Smooth muscle cell (in vitro differentiated cells): ENCODE measurements around the gene LIX1L. TPM values are rescaled to one million over a fixed set of nuclear protein-coding genes. Genes with fewer than 3 reads are reported as not detected.

Source experiments
- DNase-seq: peaks from one replicate; lab custom pipeline; 2025; ENCODE audit not compliant: unreplicated experiment; lab: John Stamatoyannopoulos, UW
- H2AFZ ChIP-seq: fragments of 200-600 bp; sonication (generic); 2 replicates; pipeline ENCODE4 v1.6.0; 2016; ENCODE audit warnings: antibody characterized with exemption, low read depth, mild to moderate bottlenecking
- H3F3A ChIP-seq: fragments of 200-600 bp; sonication (generic); 2 replicates; pipeline ENCODE4 v1.6.0; 2017; ENCODE audit warnings: antibody characterized with exemption, low read depth
- H3K27ac ChIP-seq: fragments of 200-600 bp; sonication (generic); 2 replicates; pipeline ENCODE4 v1.5.1; 2016; ENCODE audit warnings: low read depth, mild to moderate bottlenecking
- H3K27me3 ChIP-seq: fragments of 200-600 bp; sonication (generic); 2 replicates; pipeline ENCODE4 v1.6.1; 2016; ENCODE audit warnings: low read depth, mild to moderate bottlenecking
- H3K36me3 ChIP-seq: fragments of 200-600 bp; sonication (generic); 2 replicates; pipeline ENCODE4 v1.5.1; 2016; ENCODE audit warnings: low read depth
- H3K4me1 ChIP-seq: fragments of 200-600 bp; sonication (generic); 2 replicates; pipeline ENCODE4 v1.5.1; 2016; ENCODE audit warnings: low read depth
- H3K4me2 ChIP-seq: fragments of 200-600 bp; sonication (generic); 2 replicates; pipeline ENCODE4 v1.6.0; 2016; ENCODE audit warnings: mild to moderate bottlenecking
- H3K4me3 ChIP-seq: fragments of 200-600 bp; sonication (generic); 2 replicates; pipeline ENCODE4 v1.5.1; 2016; ENCODE audit warnings: mild to moderate bottlenecking
- H3K79me2 ChIP-seq: fragments of 200-600 bp; sonication (generic); 2 replicates; pipeline ENCODE4 v1.6.0; 2016; ENCODE audit warnings: low read depth, mild to moderate bottlenecking
- H3K9ac ChIP-seq: fragments of 200-600 bp; sonication (generic); 2 replicates; pipeline ENCODE4 v1.6.0; 2016; ENCODE audit warnings: low read depth
- H3K9me3 ChIP-seq: fragments of 200-600 bp; sonication (generic); replicated peaks from 2 replicates; pipeline ENCODE4 v1.5.1; 2016; ENCODE audit warnings: low read depth
- H4K20me1 ChIP-seq: fragments of 200-600 bp; sonication (generic); 2 replicates; pipeline ENCODE4 v1.6.0; 2016; ENCODE audit warnings: low read depth
- CTCF ChIP-seq: fragments of 200-600 bp; sonication (generic); IDR thresholded peaks from 2 replicates; pipeline ENCODE4 v1.5.1; 2017; ENCODE audit warnings: borderline replicate concordance, mild to moderate bottlenecking, antibody characterized with exemption; ENCODE audit not compliant: insufficient read depth, poor library complexity, severe bottlenecking
- WGBS: methylation state at CpG from one replicate; pipeline ENCODE4 v1.1.7; 2016; ENCODE audit warnings: low lambda C conversion rate; 5-methylcytosine and 5-hydroxymethylcytosine counted together
- polyA plus RNA-seq: library from polyadenylated mRNA; unstranded; fragments of >200 nt; fragmentation: Nextera tagmentation; extraction: Ambion mirVana; gene quantifications from 2 replicates; pipeline ENCODE4 v1.2.1, GENCODE V29; 2016
- total RNA-seq: library from RNA; depleted of rRNA; stranded (reverse); fragments of >200 nt; gene quantifications from 2 replicates; pipeline ENCODE4 v1.2.3, GENCODE V29; 2014

The LIX1L gene
- total and polyA plus RNA-seq, 2 experiments from 2014 or later: 31.1 to 32.7 TPM

- TF ChIP-seq CTCF: no peak
- DNase-seq: no peak
- Histone ChIP-seq H3K9ac (no peak overlapping the region), H2AFZ (no peak overlapping the region), H3K4me2 (no peak overlapping the region), H3K27me3 (no peaks in the 10 kb centered on the region), H3K79me2 (no peaks in the 10 kb centered on the region), H3K9me3 (no peaks in the 10 kb centered on the region), H3K4me3 (no peak overlapping the region), H4K20me1 (no peaks in the 10 kb centered on the region), H3F3A (peaks cover 21% of the 10 kb centered on the region), H3K27ac (no peak overlapping the region), H3K36me3 (no peaks in the 10 kb centered on the region), H3K4me1 (peaks cover 37% of the 10 kb centered on the region)
- 75% methylated on average over 6 of the region's 6 CpGs for WGBS
Measured at GRCh38 chr1:145982010-145982723, 24.4 kb upstream of the LIX1L start.

DNA sequence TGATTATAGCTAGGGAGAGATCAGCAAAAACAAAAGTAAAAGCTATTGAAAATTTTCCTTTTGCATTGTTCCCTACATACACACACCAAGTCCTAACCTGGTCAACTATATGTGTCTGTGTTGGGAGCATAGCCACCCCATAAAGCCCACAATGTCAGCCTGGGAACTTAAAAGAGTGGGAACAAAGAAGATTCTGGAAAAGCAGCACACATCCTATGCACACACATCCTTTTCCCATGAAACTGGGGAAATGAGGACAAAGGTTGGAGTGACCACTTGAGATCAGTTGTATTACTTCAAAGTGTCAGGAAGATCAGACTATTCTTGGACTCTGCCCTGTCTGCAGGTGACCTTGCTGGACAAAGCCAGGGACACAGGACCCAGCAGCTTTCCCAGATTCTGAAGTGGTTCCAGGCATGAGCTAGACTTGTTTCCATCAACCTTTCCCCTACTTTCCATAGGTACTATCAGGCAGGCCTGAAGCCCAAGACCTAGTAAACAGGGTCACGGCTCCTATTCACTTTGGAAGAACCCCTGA, 22.7 kb upstream of the LIX1L start:
- no peak for TF ChIP-seq CTCF
- Histone ChIP-seq H3K9ac (peak overlapping the region; percentile 77), H3K27ac (peak overlapping the region; percentile 99), H3K79me2 (no peaks in the 10 kb centered on the region), H3K4me1 (peaks cover 29% of the 10 kb centered on the region), H4K20me1 (no peaks in the 10 kb centered on the region), H3K9me3 (no peaks in the 10 kb centered on the region), H3K36me3 (no peaks in the 10 kb centered on the region), H2AFZ (no peak overlapping the region), H3F3A (peaks cover 15% of the 10 kb centered on the region), H3K4me2 (peak overlapping the region; percentile 64), H3K4me3 (no peak overlapping the region), H3K27me3 (no peaks in the 10 kb centered on the region)
- DNase-seq: no peak
- 100% methylated on average over 1 of the region's 1 CpG for WGBS

GRCh38 chr1:145979746-145980456, 22.1 kb upstream of the LIX1L start:
- no peaks in the 10 kb centered on the region for H3K79me2 ChIP-seq
- DNase-seq: no peak
- H3K9me3 ChIP-seq: no peaks in the 10 kb centered on the region
- peaks cover 15% of the 10 kb centered on the region for H3F3A ChIP-seq
- WGBS: 53% methylated on average over 7 of the region's 7 CpGs
- no peaks in the 10 kb centered on the region for H3K36me3 ChIP-seq
- peaks cover 24% of the 10 kb centered on the region for H3K4me1 ChIP-seq
- no peak overlapping the region for H2AFZ ChIP-seq
- H4K20me1 ChIP-seq: no peaks in the 10 kb centered on the region
- no peak for TF ChIP-seq CTCF
- peak overlapping the region; percentile 77 for H3K9ac ChIP-seq
- H3K27me3 ChIP-seq: no peaks in the 10 kb centered on the region
- peak overlapping the region; percentile 64 for H3K4me2 ChIP-seq
- H3K27ac ChIP-seq: peak overlapping the region; percentile 99
- peak overlapping the region; percentile 9 for H3K4me3 ChIP-seq
